Neuronal stem cell (in vitro differentiated cells): ENCODE data around the gene GTF2IRD2.
"Not testable (repeated sequence)": the region's sequence is repeated elsewhere in the genome, so short reads cannot be mapped to it uniquely, and the experiment has no call there.

ENCODE experiments used
- DNase-seq: peaks from one replicate; pipeline ENCODE4 v3.0.0-alpha.2; 2013; ENCODE audit warnings: low spot score
- H2AFZ ChIP-seq: one replicate; pipeline ENCODE4 v1.6.1; 2013; ENCODE audit warnings: mild to moderate bottlenecking, low read length, inconsistent platforms
- H2AK5ac ChIP-seq: 2 replicates; pipeline ENCODE4 v1.6.1; 2013; ENCODE audit warnings: low read depth, mild to moderate bottlenecking, inconsistent platforms, low read length, moderate library complexity, mixed read lengths
- H2BK120ac ChIP-seq: 2 replicates; pipeline ENCODE4 v1.6.1; 2013; ENCODE audit warnings: low read depth, mild to moderate bottlenecking, inconsistent platforms, low read length, moderate library complexity, mixed read lengths
- H2BK12ac ChIP-seq: one replicate; pipeline ENCODE4 v1.6.1; 2013; ENCODE audit warnings: low read length, inconsistent platforms
- H2BK15ac ChIP-seq: 2 replicates; pipeline ENCODE4 v1.6.1; 2013; ENCODE audit warnings: mild to moderate bottlenecking, low read length, inconsistent platforms, mixed read lengths
- H2BK5ac ChIP-seq: one replicate; pipeline ENCODE4 v1.6.1; 2013; ENCODE audit warnings: inconsistent platforms, mild to moderate bottlenecking, low read length, moderate library complexity
- H3K14ac ChIP-seq: one replicate; pipeline ENCODE4 v1.6.1; 2013; ENCODE audit warnings: low read length, inconsistent platforms
- H3K18ac ChIP-seq: 2 replicates; pipeline ENCODE4 v1.6.1; 2013; ENCODE audit warnings: low read length, inconsistent platforms
- H3K23ac ChIP-seq: 2 replicates; pipeline ENCODE4 v1.6.1; 2013; ENCODE audit warnings: low read depth, mild to moderate bottlenecking, mixed read lengths, low read length, inconsistent platforms; ENCODE audit not compliant: poor library complexity
- H3K27ac ChIP-seq: replicated peaks from 3 replicates; pipeline ENCODE4 v1.5.1; 2013; ENCODE audit warnings: low read length, inconsistent platforms
- H3K27me3 ChIP-seq, 3 experiments: 2 replicates each; pipeline ENCODE4 v1.6.1; 2013; ENCODE audit warnings: low read length in 3 of 3, mild to moderate bottlenecking in 2 of 3, inconsistent platforms in 1 of 3, low read depth in 1 of 3, mixed read lengths in 1 of 3, moderate library complexity in 1 of 3; ENCODE audit not compliant: control insufficient read depth in 3 of 3, insufficient read depth in 3 of 3
- H3K36me3 ChIP-seq, 2 donors: replicated peaks in 1 of 2; 2 replicates each; pipeline ENCODE4 v1.6.1; 2013; ENCODE audit warnings: low read length in 2 of 2; ENCODE audit not compliant: control insufficient read depth in 2 of 2, insufficient read depth in 2 of 2
- H3K4ac ChIP-seq: 2 replicates; pipeline ENCODE4 v1.6.1; 2013; ENCODE audit warnings: inconsistent platforms, mild to moderate bottlenecking, low read length, moderate library complexity
- H3K4me1 ChIP-seq, 2 donors: 1 replicate in 1 of 2; 2 replicates in 1 of 2; pipeline ENCODE4 v1.6.1; 2013; ENCODE audit warnings: low read length in 2 of 2, low read depth in 1 of 2; ENCODE audit not compliant: control insufficient read depth in 2 of 2, insufficient read depth in 1 of 2
- H3K4me2 ChIP-seq: one replicate; pipeline ENCODE4 v1.6.1; 2013; ENCODE audit warnings: mild to moderate bottlenecking, low read length, inconsistent platforms; ENCODE audit not compliant: insufficient read depth, poor library complexity, severe bottlenecking
- H3K4me3 ChIP-seq, 2 donors: 2 replicates each; pipeline ENCODE4 v1.5.1; 2013; ENCODE audit warnings: low read length in 2 of 2, mild to moderate bottlenecking in 2 of 2, inconsistent platforms in 1 of 2, moderate library complexity in 1 of 2
- H3K79me1 ChIP-seq: one replicate; pipeline ENCODE4 v1.6.1; 2013; ENCODE audit warnings: low read depth, mild to moderate bottlenecking, inconsistent platforms, low read length, moderate library complexity
- H3K9ac ChIP-seq: one replicate; pipeline ENCODE4 v1.6.1; 2013; ENCODE audit warnings: mild to moderate bottlenecking, low read depth, low read length, inconsistent platforms; ENCODE audit not compliant: poor library complexity
- H3K9me3 ChIP-seq, 2 donors: replicated peaks in 1 of 2; 2 replicates each; pipeline versions ENCODE3 to v1.6.1; 2013; ENCODE audit warnings: low read length in 2 of 2, mild to moderate bottlenecking in 2 of 2, inconsistent platforms in 1 of 2, low read depth in 1 of 2, mixed read lengths in 1 of 2, moderate library complexity in 1 of 2; ENCODE audit not compliant: control insufficient read depth in 2 of 2, insufficient read depth in 1 of 2
- H4K8ac ChIP-seq: one replicate; pipeline ENCODE4 v1.6.1; 2013; ENCODE audit warnings: low read depth, mild to moderate bottlenecking, inconsistent platforms, low read length, moderate library complexity
- H4K91ac ChIP-seq: one replicate; pipeline ENCODE4 v1.6.1; 2013; ENCODE audit warnings: low read length, low read depth, mild to moderate bottlenecking, inconsistent platforms; ENCODE audit not compliant: poor library complexity
- WGBS, 2 donors: extraction: QIAGEN DNeasy Blood & Tissue Kit; methylation state at CpG; one replicate each; pipeline ENCODE4 v1.1.7; 2013; ENCODE audit warnings: missing lambda C conversion rate in 2 of 2, mixed read lengths in 1 of 2; ENCODE audit not compliant: insufficient read length in 2 of 2, insufficient replicate concordance in 1 of 2; ENCODE audit errors: extremely low coverage in 2 of 2; 5-methylcytosine and 5-hydroxymethylcytosine counted together

Gene GTF2IRD2

DNA sequence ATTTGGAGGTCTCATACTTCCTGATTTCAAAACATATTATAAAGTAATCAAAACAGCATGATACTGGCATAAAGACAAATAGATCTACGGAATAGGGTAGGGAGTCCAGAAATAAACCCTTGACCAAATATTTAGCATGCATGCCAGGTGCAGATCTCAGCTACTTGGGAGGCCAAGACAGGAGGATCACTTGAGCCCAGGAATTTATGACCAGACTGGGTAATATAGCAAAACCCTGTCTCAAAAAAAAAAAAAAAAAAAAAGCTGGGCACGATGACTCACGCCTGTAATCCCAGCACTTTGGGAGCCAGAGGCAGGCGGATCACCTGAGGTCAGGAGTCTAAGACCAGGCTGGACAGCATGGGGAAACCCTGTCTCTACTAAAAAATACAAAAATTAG lies 21.4 kb downstream of the GTF2IRD2 start:
- H2BK120ac ChIP-seq, H2BK5ac ChIP-seq, H3K4me3 ChIP-seq, H2AK5ac ChIP-seq, DNase-seq, H3K9me3 ChIP-seq, H4K8ac ChIP-seq, H2BK12ac ChIP-seq, H3K27me3 ChIP-seq, H3K4me2 ChIP-seq, H3K23ac ChIP-seq, H3K79me1 ChIP-seq, H3K9ac ChIP-seq, H3K14ac ChIP-seq, H2BK15ac ChIP-seq, H3K4me1 ChIP-seq, H4K91ac ChIP-seq, H2AFZ ChIP-seq, H3K27ac ChIP-seq, H3K36me3 ChIP-seq, H3K18ac ChIP-seq, H3K4ac ChIP-seq: not testable (repeated sequence)
- no CpG with 5 or more reads among the region's 4 CpGs for WGBS, 2 donors

DNA sequence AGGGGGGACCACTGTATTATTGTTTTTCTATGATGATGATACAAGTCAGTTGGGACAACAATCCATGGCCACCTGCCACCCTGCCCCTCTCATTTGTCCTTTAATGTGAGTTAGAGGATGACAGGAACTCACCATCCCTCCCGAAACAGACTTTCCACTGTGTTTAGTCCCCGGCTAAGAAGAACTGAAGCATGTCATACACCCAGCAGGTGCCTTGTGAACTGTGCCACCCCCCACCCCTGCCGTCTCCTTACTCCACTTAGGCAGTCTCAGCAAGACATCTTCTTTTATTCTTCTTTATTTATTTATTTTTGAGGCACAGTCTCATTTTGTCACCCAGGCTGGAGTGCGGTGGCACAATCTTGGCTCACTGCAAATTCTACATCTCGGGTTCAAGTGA lies 30.1 kb downstream of the GTF2IRD2 start:
- H2BK12ac ChIP-seq, H3K18ac ChIP-seq, DNase-seq, H3K4me2 ChIP-seq, H4K8ac ChIP-seq, H2BK5ac ChIP-seq, H2AK5ac ChIP-seq, H2BK120ac ChIP-seq, H3K4ac ChIP-seq, H3K4me3 ChIP-seq, H3K27ac ChIP-seq, H3K9me3 ChIP-seq, H3K36me3 ChIP-seq, H4K91ac ChIP-seq, H3K4me1 ChIP-seq, H3K14ac ChIP-seq, H3K79me1 ChIP-seq, H2AFZ ChIP-seq, H2BK15ac ChIP-seq, H3K9ac ChIP-seq, H3K27me3 ChIP-seq, H3K23ac ChIP-seq: not testable (repeated sequence)
- no CpG with 5 or more reads among the region's 5 CpGs for WGBS, 2 donors

DNA sequence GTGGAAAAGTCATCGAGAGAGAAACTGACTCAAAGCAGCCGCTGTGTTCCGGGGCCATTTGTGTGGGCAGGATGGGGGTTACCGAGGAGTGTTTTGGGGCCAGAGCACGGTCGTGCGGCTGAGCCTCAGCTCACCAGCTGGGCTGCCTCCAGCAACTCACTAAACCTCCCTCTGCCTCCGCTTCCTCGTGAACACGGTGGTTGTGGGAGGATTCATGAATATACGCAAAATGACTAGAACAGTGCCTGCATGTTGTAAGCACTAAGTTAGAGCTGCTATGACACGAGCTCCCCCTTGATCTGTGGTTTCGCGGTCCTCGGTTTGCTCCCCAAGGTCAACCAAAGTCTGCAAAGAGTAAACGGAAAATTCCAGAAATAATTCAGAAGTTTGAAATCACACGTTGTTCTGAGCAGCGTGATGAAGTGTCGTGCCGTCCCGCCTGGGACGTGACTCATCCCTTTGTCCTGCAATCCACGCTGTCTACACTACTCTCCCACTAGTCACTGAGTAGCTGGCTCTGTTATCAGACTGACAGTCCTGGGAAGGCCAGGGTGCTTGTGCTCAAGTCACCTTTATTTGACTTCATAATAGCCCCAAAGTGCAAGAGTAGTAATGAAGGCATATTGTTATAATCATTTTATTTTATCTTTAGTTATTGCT lies 31.1 kb downstream of the GTF2IRD2 start:
- H2BK15ac ChIP-seq, H3K9ac ChIP-seq, H2AK5ac ChIP-seq, H3K4me3 ChIP-seq, DNase-seq, H2BK5ac ChIP-seq, H3K4ac ChIP-seq, H3K36me3 ChIP-seq, H4K8ac ChIP-seq, H3K4me1 ChIP-seq, H2BK12ac ChIP-seq, H3K27ac ChIP-seq, H3K4me2 ChIP-seq, H3K23ac ChIP-seq, H4K91ac ChIP-seq, H3K27me3 ChIP-seq, H3K14ac ChIP-seq, H3K9me3 ChIP-seq, H3K79me1 ChIP-seq, H2BK120ac ChIP-seq, H2AFZ ChIP-seq, H3K18ac ChIP-seq: not testable (repeated sequence)
- WGBS, 2 donors: no CpG with 5 or more reads among the region's 23 CpGs

DNA sequence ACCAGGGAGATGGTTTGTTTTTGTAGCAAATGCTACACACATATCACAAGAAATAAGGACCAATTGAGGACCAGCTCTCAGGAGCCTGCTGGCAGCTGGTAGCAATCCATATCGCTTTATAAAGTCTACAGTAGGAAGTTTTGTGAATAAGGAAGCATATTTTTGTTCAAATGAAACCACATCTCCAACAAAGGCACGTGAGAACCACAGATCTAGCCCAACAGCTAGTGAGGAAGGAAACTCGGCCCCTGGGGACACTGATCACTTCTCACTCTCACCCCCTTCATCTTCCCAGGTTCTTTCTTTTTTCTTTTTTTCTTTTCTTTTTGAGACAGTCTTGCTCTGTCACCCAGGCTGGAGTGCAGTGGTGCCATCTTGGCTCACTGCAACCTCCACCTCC lies 35.5 kb downstream of the GTF2IRD2 start:
- not testable (repeated sequence) for H3K4ac ChIP-seq, H3K27me3 ChIP-seq, H3K4me3 ChIP-seq, H4K91ac ChIP-seq, H3K23ac ChIP-seq, H3K9ac ChIP-seq, H3K36me3 ChIP-seq, H2AFZ ChIP-seq, H4K8ac ChIP-seq, H2AK5ac ChIP-seq, H3K27ac ChIP-seq, H3K9me3 ChIP-seq, H3K79me1 ChIP-seq, H2BK5ac ChIP-seq, H2BK120ac ChIP-seq, DNase-seq, H3K14ac ChIP-seq, H3K4me1 ChIP-seq, H2BK15ac ChIP-seq, H3K4me2 ChIP-seq, H2BK12ac ChIP-seq, H3K18ac ChIP-seq
- WGBS, 2 donors: no CpG with 5 or more reads among the region's 3 CpGs
